OCI-LY7 (cell line): Measurements from ENCODE around the gene PDE8B. TPM values are rescaled to one million over a fixed set of nuclear protein-coding genes. Genes with fewer than 3 reads are reported as not detected.

Experiments
- BruUV-seq: library from RNA; stranded (reverse); fragments of 400-500 nt; replicated peaks from 2 replicates; lab custom pipeline; 2021; lab: Mats Ljungman, UMichigan
- CTCF ChIA-PET: fragments of 300-600 bp; sonication (Branson Sonifier 250); formaldehyde crosslinking; loops from one replicate; lab custom pipeline; 2022; ENCODE audit warnings: antibody characterized with exemption; ENCODE audit not compliant: unreplicated experiment; lab: Charles Lee
- POLR2A ChIA-PET: fragments of 300-600 bp; sonication (Branson Sonifier 250); formaldehyde crosslinking; loops from one replicate; lab custom pipeline; 2022; ENCODE audit warnings: antibody characterized with exemption; lab: Charles Lee
- DNase-seq: peaks from one replicate; pipeline ENCODE4 v3.0.0-alpha.2; 2015; ENCODE audit warnings: low spot score
- H2AFZ ChIP-seq: fragments of 200-600 bp; sonication (generic), shearing (Covaris generic); 2 replicates; pipeline ENCODE4 v1.6.1; 2014; ENCODE audit warnings: mild to moderate bottlenecking, antibody characterized with exemption, low read length, moderate library complexity
- H3K27ac ChIP-seq: fragments of 200-600 bp; sonication (generic); 2 replicates; pipeline ENCODE4 v1.5.1; 2014; ENCODE audit warnings: mixed run types, low read depth, mild to moderate bottlenecking, moderate library complexity, low read length, inconsistent platforms; ENCODE audit not compliant: poor library complexity, severe bottlenecking
- H3K36me3 ChIP-seq: fragments of 200-600 bp; sonication (generic); 2 replicates; pipeline ENCODE4 v1.6.1; 2014; ENCODE audit warnings: mild to moderate bottlenecking, antibody characterized with exemption, low read length, moderate library complexity, mixed read lengths; ENCODE audit not compliant: insufficient read depth
- H3K4me1 ChIP-seq: fragments of 200-600 bp; sonication (generic); 2 replicates; pipeline ENCODE4 v1.5.1; 2014; ENCODE audit warnings: mild to moderate bottlenecking, low read length; ENCODE audit not compliant: insufficient read depth, poor library complexity, severe bottlenecking
- H3K4me2 ChIP-seq: fragments of 200-600 bp; sonication (generic); 2 replicates; pipeline ENCODE4 v1.6.1; 2014; ENCODE audit warnings: mild to moderate bottlenecking, low read length
- H3K4me3 ChIP-seq: fragments of 200-600 bp; sonication (generic); 2 replicates; pipeline ENCODE4 v1.5.1; 2014; ENCODE audit warnings: mild to moderate bottlenecking, low read depth, low read length; ENCODE audit not compliant: poor library complexity, severe bottlenecking
- H3K79me2 ChIP-seq: fragments of 200-600 bp; sonication (generic); 2 replicates; pipeline ENCODE4 v1.6.1; 2016; ENCODE audit warnings: low read depth, mild to moderate bottlenecking, low read length, moderate library complexity, mixed read lengths; ENCODE audit not compliant: insufficient read depth
- H3K9me2 ChIP-seq: fragments of 200-600 bp; sonication (generic); 2 replicates; pipeline ENCODE4 v1.6.1; 2016; ENCODE audit warnings: mild to moderate bottlenecking, low read length, mixed read lengths; ENCODE audit not compliant: insufficient read depth
- H3K9me3 ChIP-seq: fragments of 200-600 bp; sonication (generic); 2 replicates; pipeline ENCODE4 v1.6.1; 2014; ENCODE audit warnings: mild to moderate bottlenecking, mixed run types, low read length, mixed read lengths
- H4K20me1 ChIP-seq: fragments of 200-600 bp; sonication (generic); 2 replicates; pipeline ENCODE4 v1.6.1; 2014; ENCODE audit warnings: mild to moderate bottlenecking, antibody characterized with exemption, low read length, moderate library complexity, mixed read lengths; ENCODE audit not compliant: insufficient read depth
- EZH2phosphoT487 ChIP-seq: fragments of 200-600 bp; sonication (generic); IDR thresholded peaks from 2 replicates; pipeline ENCODE4 v1.6.1; 2018; ENCODE audit warnings: low read depth, borderline replicate concordance, mild to moderate bottlenecking, mixed run types, antibody characterized with exemption, low read length, moderate library complexity, mixed read lengths
- intact Hi-C: fragments of 100-400 bp; cut with micrococcal nuclease; formaldehyde crosslinking; loops from one replicate; pipeline ENCODE4 v1.10.0; 2022; ENCODE audit not compliant: unreplicated experiment
- total RNA-seq, 2 experiments: library from RNA; depleted of rRNA in 1 of 2; stranded (reverse); fragments of >200 nt in 1 of 2; shearing (Covaris generic) in 1 of 2; gene quantifications; 2 replicates each; pipeline ENCODE4 v1.2.3, GENCODE V29; 2014 to 2022
- TF ChIP-seq, protein P1 (sequence below): fragments of 200-600 bp; sonication (generic); conservative IDR thresholded peaks from 2 replicates; pipeline ENCODE4 v1.5.1; 2014; ENCODE audit warnings: mild to moderate bottlenecking, antibody characterized with exemption, low read length, moderate library complexity, mixed read lengths

The PDE8B gene
- total RNA-seq, 2 experiments from 2014 or later = 0.21 to 0.22 TPM

DNA sequence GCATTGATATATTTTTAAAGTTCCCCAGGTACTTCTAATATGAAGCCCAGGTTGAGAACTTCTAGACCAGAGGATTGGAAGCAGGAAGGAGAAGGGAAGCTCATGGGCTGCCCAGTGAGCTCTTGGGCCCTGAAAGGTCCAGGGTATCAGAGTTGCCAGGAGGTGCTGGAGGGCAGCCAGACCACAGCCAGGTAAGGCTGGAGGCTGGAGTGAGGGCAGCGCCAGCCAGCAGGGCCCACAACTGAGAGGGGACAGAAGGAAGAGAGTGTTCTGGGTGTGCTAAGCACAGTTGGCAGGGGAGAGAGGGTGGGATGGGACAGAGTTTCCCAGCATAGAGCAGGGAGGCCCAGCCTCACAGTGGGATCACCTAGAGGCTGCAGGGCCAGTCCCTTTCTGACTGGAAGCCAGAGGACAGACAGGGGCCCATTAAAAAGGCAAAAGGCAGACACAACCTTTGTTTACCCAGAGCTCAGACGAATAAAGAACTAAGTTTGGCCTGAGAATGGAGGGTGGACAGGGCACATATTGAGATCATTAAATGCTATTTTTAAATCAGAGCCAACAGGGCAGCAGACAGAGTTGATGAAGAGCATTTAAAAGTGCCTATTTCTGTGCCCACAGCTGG lies 94.9 kb downstream of the PDE8B start:
- TF ChIP-seq, protein P1, sequence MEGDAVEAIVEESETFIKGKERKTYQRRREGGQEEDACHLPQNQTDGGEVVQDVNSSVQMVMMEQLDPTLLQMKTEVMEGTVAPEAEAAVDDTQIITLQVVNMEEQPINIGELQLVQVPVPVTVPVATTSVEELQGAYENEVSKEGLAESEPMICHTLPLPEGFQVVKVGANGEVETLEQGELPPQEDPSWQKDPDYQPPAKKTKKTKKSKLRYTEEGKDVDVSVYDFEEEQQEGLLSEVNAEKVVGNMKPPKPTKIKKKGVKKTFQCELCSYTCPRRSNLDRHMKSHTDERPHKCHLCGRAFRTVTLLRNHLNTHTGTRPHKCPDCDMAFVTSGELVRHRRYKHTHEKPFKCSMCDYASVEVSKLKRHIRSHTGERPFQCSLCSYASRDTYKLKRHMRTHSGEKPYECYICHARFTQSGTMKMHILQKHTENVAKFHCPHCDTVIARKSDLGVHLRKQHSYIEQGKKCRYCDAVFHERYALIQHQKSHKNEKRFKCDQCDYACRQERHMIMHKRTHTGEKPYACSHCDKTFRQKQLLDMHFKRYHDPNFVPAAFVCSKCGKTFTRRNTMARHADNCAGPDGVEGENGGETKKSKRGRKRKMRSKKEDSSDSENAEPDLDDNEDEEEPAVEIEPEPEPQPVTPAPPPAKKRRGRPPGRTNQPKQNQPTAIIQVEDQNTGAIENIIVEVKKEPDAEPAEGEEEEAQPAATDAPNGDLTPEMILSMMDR = no peak
- no peak for TF ChIP-seq EZH2phosphoT487
- H3K79me2 ChIP-seq = no peaks in the 10 kb centered on the region

DNA sequence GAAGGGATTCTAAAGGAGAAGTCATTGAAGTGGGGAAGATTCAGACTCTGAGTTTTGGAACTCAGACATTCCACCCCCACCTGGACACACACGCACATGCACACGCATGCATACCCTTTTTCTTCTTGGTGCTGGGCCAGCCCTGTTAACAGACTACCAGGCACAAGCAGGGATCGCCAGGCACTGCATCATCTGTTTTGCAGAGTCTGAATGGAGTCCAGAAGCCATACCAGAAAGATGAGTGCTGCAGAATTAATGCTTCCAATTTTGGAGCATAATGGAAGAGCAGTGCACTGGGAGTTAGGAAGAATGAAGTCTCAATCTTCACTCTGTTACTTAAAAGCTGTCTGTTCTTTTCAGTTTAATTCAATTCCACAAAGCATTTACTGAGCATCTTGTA lies 95.5 kb downstream of the PDE8B start:
- no peaks in the 10 kb centered on the region for H3K36me3 ChIP-seq
- ChIA-PET CTCF (no interaction called here), POLR2A (no interaction called here)
- no peaks in the 10 kb centered on the region for H3K4me1 ChIP-seq
- H2AFZ ChIP-seq = no peak overlapping the region
- no peak overlapping the region for H3K27ac ChIP-seq
- no peaks in the 10 kb centered on the region for H3K9me2 ChIP-seq
- H4K20me1 ChIP-seq = no peaks in the 10 kb centered on the region
- no TSS peak for BruUV-seq
- no peak for DNase-seq
- no peak overlapping the region for H3K4me2 ChIP-seq
- intact Hi-C loops = no loop called here
- TF ChIP-seq EZH2phosphoT487 = no peak
- TF ChIP-seq, protein P1 = no peak
- H3K79me2 ChIP-seq = no peaks in the 10 kb centered on the region
- H3K9me3 ChIP-seq = no peaks in the 10 kb centered on the region
- no peak overlapping the region for H3K4me3 ChIP-seq

More for the DNA sequence above, 94.9 kb downstream of the PDE8B start:
- no peak for DNase-seq
- Histone ChIP-seq H3K4me2 (no peak overlapping the region), H3K4me1 (no peaks in the 10 kb centered on the region), H3K36me3 (no peaks in the 10 kb centered on the region), H3K9me3 (no peaks in the 10 kb centered on the region), H2AFZ (no peak overlapping the region), H4K20me1 (no peaks in the 10 kb centered on the region), H3K9me2 (no peaks in the 10 kb centered on the region), H3K4me3 (no peak overlapping the region), H3K27ac (no peak overlapping the region)
- ChIA-PET CTCF (no interaction called here), POLR2A (interaction anchor here (0.6 kb wide), 1 partner anchor 833 kb away, joined by 5 read pairs; no protein-coding TSS in a partner anchor)
- intact Hi-C loops = no loop called here
- BruUV-seq = no TSS peak

DNA sequence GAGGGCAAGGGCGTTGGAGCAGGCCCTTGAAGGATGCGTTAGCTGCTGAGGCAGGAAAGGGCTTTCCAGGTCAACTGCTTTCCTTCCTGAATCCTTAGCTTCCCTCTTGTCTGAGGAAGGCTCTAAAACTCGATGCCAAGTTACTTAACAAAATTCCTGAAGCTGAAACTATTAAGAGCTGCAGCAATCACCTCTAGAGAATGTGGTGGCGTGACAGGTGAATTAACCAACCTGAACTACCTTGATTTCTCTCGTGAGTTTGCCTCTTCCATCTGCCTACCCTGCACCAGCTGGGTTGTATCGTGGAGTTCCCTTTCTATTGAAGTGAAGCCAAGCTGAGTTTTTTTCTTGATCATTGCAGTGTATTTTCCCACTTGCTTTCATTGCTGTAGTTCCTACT lies 96.1 kb downstream of the PDE8B start:
- intact Hi-C loops = no loop called here
- ChIA-PET CTCF (no interaction called here), POLR2A (no interaction called here)
- no peak for DNase-seq
- Histone ChIP-seq H3K4me1 (no peaks in the 10 kb centered on the region), H4K20me1 (no peaks in the 10 kb centered on the region), H2AFZ (no peak overlapping the region), H3K27ac (no peak overlapping the region), H3K4me2 (no peak overlapping the region), H3K36me3 (no peaks in the 10 kb centered on the region), H3K9me3 (no peaks in the 10 kb centered on the region), H3K9me2 (no peaks in the 10 kb centered on the region), H3K4me3 (no peak overlapping the region), H3K79me2 (no peaks in the 10 kb centered on the region)
- TF ChIP-seq EZH2phosphoT487 = no peak
- TF ChIP-seq, protein P1 = no peak
- BruUV-seq = no TSS peak
